Kidney (tissue), 14 donors: ENCODE measurements around the gene SVBP. TPM values are rescaled to one million over a fixed set of nuclear protein-coding genes. Genes with fewer than 3 reads are reported as not detected.

ENCODE experiments used
- DNase-seq, 5 donors: peaks; one replicate each; pipeline ENCODE4 v3.0.0-alpha.2; 2013 to 2020
- FAIRE-seq: peaks from 2 replicates; lab custom pipeline; 2012; peaks lifted over from hg19 to GRCh38; lab: Jason Lieb, UNC
- H3K27ac ChIP-seq, 2 donors: one replicate each; pipeline ENCODE4 v1.7.0; 2013; ENCODE audit warnings: low read depth in 2 of 2, low read length in 2 of 2, inconsistent platforms in 1 of 2
- H3K27me3 ChIP-seq: one replicate; pipeline ENCODE4 v1.7.1; 2013; ENCODE audit warnings: low read length, inconsistent platforms; ENCODE audit not compliant: control insufficient read depth, insufficient read depth
- H3K36me3 ChIP-seq, 3 donors: one replicate each; pipeline versions ENCODE4 v1.7.0 to v1.7.1; 2013; ENCODE audit warnings: low read length in 3 of 3, control low read depth in 1 of 3, inconsistent platforms in 1 of 3; ENCODE audit not compliant: insufficient read depth in 3 of 3, control insufficient read depth in 2 of 3
- H3K4me1 ChIP-seq, 3 donors: one replicate each; pipeline versions ENCODE4 v1.7.0 to v1.7.1; 2013; ENCODE audit warnings: low read length in 3 of 3, inconsistent platforms in 1 of 3, low read depth in 1 of 3; ENCODE audit not compliant: control insufficient read depth in 2 of 3, insufficient read depth in 2 of 3
- H3K4me3 ChIP-seq, 3 donors: one replicate each; pipeline versions ENCODE4 v1.7.0 to v1.8.1; 2013; ENCODE audit warnings: low read length in 3 of 3, control low read depth in 1 of 3, inconsistent platforms in 1 of 3
- H3K9ac ChIP-seq, 3 donors: one replicate each; pipeline versions ENCODE4 v1.7.0 to v1.7.1; 2013; ENCODE audit warnings: low read length in 3 of 3, control low read depth in 1 of 3, inconsistent platforms in 1 of 3
- H3K9me3 ChIP-seq, 3 donors: one replicate each; pipeline versions ENCODE4 v1.7.0 to v1.7.1; 2013; ENCODE audit warnings: low read length in 3 of 3, control low read depth in 1 of 3, inconsistent platforms in 1 of 3; ENCODE audit not compliant: control insufficient read depth in 2 of 3, insufficient read depth in 1 of 3
- intact Hi-C: fragments of 100-400 bp; cut with DNase I; formaldehyde crosslinking; loops from one replicate; pipeline ENCODE4 v1.11.1; 2022
- polyA plus RNA-seq: library from polyadenylated mRNA; stranded (reverse); fragments of 350-450 nt; fragmentation: Illumina TruSeq; extraction: RNeasy Lipid Tissue Mini Kit (QIAGEN cat#74804); gene quantifications from one replicate; pipeline ENCODE4 v1.2.3, GENCODE V29; 2014; ENCODE audit warnings: low read depth, low replicate concordance; ENCODE audit not compliant: insufficient read depth
- total RNA-seq: library from RNA; stranded (reverse); fragmentation: NEBNext Ultra II Directional; extraction: Animal tissue kit (Norgen Biotek cat#: 25700); gene quantifications from one replicate; pipeline ENCODE4 v1.2.1, GENCODE V29; 2021
- TF ChIP-seq, protein P1 (sequence below): IDR thresholded peaks from 3 replicates; pipeline ENCODE4 v1.5.1; 2012; ENCODE audit warnings: mild to moderate bottlenecking, moderate library complexity, borderline replicate concordance; ENCODE audit not compliant: insufficient read depth; ENCODE audit errors: extremely low read depth
- donor health status: control.
- donor health status: control.
- donor health status: control.
- donor health status: control.
- donor health status: control.
- donor health status: DM: yes; HTN: yes; CAD: no.
- donor health status: Normal renal cell carcinoma (clear cell type).

Gene SVBP
- total and polyA plus RNA-seq, 2 donors from 2014 or later: 15.5 to 36.8 TPM

DNA sequence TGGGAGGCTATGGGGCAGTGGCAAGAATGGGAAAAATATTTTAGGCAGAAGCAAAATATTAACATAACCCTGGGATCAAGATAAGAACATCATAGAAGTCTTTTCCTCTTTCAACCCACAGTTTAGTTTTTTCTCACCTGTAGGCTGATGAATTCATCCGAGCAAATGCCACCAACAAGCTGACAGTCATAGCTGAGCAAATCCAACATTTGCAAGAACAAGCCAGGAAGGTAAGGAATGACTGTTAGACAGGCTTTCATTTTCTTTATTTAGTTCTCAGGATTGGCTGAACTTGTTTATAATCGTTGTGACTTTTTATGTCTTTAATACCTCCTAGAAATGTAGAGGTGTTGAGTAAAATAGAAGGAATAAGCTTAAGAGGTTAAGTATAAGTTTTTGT lies 43.8 kb downstream of the SVBP start:
- no peaks in the 10 kb centered on the region for H3K9me3 ChIP-seq
- H3K27ac ChIP-seq: no peak overlapping the region
- H3K36me3 ChIP-seq: peaks cover 2 to 22% (median 15%) of the 10 kb centered on the region in 3 donors
- FAIRE-seq (no peak), DNase-seq (no peak)
- H3K9ac ChIP-seq: no peak overlapping the region
- H3K4me3 ChIP-seq: no peak overlapping the region
- H3K27me3 ChIP-seq: no peaks in the 10 kb centered on the region
- no peaks in the 10 kb centered on the region for H3K4me1 ChIP-seq
- TF ChIP-seq, protein P1, sequence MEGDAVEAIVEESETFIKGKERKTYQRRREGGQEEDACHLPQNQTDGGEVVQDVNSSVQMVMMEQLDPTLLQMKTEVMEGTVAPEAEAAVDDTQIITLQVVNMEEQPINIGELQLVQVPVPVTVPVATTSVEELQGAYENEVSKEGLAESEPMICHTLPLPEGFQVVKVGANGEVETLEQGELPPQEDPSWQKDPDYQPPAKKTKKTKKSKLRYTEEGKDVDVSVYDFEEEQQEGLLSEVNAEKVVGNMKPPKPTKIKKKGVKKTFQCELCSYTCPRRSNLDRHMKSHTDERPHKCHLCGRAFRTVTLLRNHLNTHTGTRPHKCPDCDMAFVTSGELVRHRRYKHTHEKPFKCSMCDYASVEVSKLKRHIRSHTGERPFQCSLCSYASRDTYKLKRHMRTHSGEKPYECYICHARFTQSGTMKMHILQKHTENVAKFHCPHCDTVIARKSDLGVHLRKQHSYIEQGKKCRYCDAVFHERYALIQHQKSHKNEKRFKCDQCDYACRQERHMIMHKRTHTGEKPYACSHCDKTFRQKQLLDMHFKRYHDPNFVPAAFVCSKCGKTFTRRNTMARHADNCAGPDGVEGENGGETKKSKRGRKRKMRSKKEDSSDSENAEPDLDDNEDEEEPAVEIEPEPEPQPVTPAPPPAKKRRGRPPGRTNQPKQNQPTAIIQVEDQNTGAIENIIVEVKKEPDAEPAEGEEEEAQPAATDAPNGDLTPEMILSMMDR: no peak
- intact Hi-C loops: no loop called here

DNA sequence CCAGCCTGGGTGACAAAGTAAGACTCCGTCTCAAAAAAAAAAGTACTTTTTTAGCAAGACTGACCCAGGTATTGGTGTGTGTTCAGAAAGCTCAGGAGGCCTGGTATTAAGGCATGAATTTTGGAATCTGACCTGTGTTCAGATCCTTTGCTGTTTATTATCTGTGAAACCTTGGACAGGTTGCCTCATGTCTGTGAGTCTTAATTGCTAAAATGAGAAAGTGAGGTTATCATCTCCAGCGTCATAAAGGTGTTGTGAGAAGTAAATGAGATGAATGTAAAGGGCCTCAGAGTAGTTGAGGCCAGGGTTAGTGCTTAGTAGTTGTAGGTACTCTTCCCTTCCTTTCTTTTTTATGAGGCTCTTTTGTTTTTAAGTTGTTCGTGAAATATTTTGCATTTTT lies 47.4 kb downstream of the SVBP start:
- peaks cover 0 to 6% (median 3%) of the 10 kb centered on the region in 3 donors for H3K36me3 ChIP-seq
- intact Hi-C loops: no loop called here
- H3K9ac ChIP-seq: no peak overlapping the region
- FAIRE-seq: no peak
- no peak for DNase-seq
- TF ChIP-seq, protein P1: no peak
- no peak overlapping the region for H3K4me3 ChIP-seq
- no peak overlapping the region for H3K27ac ChIP-seq
- H3K4me1 ChIP-seq: peaks cover 0 to 5% (median 0%) of the 10 kb centered on the region in 3 donors
- H3K27me3 ChIP-seq: no peaks in the 10 kb centered on the region
- H3K9me3 ChIP-seq: no peaks in the 10 kb centered on the region

DNA sequence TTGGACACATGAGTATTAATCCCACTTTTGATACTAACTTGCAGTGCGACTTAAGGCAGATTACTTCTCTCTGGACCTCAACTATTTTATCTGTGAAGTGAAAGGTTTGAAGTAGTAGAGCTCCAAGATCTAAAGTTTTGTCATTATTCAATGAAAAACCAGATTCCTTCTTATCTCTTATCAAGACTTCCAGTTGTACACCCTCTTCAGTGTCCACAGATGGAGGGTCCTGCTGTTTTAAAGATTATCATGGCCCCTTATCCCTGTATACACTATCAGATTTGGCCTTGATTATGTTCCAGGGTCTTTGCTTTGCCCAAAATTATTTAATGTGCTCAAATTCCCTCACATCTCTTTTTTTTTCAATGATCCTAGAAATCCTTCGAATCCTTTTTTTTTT lies 49.0 kb downstream of the SVBP start:
- H3K27me3 ChIP-seq: no peaks in the 10 kb centered on the region
- no peaks in the 10 kb centered on the region for H3K9me3 ChIP-seq
- peak overlapping the region; percentile 82 to 89 (median 89) for H3K4me3 ChIP-seq
- peaks cover 0 to 8% (median 0%) of the 10 kb centered on the region in 3 donors for H3K4me1 ChIP-seq
- FAIRE-seq: no peak
- peak overlapping the region in 2 of 3 donors; percentile 81 to 87 for H3K9ac ChIP-seq
- H3K27ac ChIP-seq: no peak overlapping the region
- DNase-seq: no peak
- H3K36me3 ChIP-seq: no peaks in the 10 kb centered on the region
- intact Hi-C loops: no loop called here
- TF ChIP-seq, protein P1: no peak

DNA sequence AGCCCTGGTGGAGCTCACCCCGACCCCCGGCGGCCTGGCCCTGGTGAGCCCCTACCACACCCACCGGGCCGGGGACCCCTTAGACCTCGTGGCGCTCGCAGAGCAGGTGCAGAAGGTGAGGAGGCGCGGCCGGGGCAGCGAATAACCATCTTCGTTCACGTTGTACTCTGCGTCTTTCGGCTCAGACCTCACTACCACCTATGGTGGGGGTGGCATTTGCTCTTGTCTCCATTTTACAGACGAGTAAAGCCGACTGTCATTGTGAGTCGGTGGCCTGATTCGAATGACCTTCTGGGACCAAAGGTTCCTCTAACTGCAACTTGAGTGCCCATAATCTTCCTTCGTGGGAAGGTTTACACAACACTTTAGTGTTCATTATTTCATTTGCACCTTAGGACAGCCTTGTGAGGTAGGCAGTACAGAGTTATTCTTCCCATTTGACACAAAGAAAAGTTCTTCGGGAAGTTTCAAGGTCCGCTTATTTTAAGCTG lies 49.6 kb downstream of the SVBP start:
- DNase-seq (no peak), FAIRE-seq (no peak)
- TF ChIP-seq, protein P1: no peak

More for the DNA sequence above, 49.6 kb downstream of the SVBP start:
- H3K9ac ChIP-seq: peak overlapping the region; percentile 74 to 87 (median 81)
- H3K9me3 ChIP-seq: no peaks in the 10 kb centered on the region
- no peaks in the 10 kb centered on the region for H3K27me3 ChIP-seq
- peak overlapping the region; percentile 82 to 89 (median 89) for H3K4me3 ChIP-seq
- H3K36me3 ChIP-seq: no peaks in the 10 kb centered on the region
- H3K27ac ChIP-seq: peak overlapping the region; percentile 73 to 74
- intact Hi-C loops: no loop called here
- peaks cover 0 to 8% (median 0%) of the 10 kb centered on the region in 3 donors for H3K4me1 ChIP-seq
